ENCODE results near the gene PARVB. TPM values are rescaled to one million over a fixed set of nuclear protein-coding genes. Genes with fewer than 3 reads are reported as not detected.

The PARVB gene
- total RNA-seq, 2 donors from 2014 or later, result 7.3 to 9.2 TPM

- intact Hi-C loops (cut with DNase I), result no loop called here
- Histone ChIP-seq H3K9me3 (no peaks in the 10 kb centered on the region), H3K36me3 (replicated peaks in 1 of 2; ENCODE audit: insufficient read depth in 1 of 2, low read depth in 2 of 2) (no peaks in the 10 kb centered on the region), H3K27me3 (no peaks in the 10 kb centered on the region), H3K4me1 (no peaks in the 10 kb centered on the region), H3K4me3 (no peak overlapping the region), H3K27ac (no peak overlapping the region)
- no peak for TF ChIP-seq POLR2A (IDR thresholded peaks at IDR 0.05)
- TF ChIP-seq, protein P1, sequence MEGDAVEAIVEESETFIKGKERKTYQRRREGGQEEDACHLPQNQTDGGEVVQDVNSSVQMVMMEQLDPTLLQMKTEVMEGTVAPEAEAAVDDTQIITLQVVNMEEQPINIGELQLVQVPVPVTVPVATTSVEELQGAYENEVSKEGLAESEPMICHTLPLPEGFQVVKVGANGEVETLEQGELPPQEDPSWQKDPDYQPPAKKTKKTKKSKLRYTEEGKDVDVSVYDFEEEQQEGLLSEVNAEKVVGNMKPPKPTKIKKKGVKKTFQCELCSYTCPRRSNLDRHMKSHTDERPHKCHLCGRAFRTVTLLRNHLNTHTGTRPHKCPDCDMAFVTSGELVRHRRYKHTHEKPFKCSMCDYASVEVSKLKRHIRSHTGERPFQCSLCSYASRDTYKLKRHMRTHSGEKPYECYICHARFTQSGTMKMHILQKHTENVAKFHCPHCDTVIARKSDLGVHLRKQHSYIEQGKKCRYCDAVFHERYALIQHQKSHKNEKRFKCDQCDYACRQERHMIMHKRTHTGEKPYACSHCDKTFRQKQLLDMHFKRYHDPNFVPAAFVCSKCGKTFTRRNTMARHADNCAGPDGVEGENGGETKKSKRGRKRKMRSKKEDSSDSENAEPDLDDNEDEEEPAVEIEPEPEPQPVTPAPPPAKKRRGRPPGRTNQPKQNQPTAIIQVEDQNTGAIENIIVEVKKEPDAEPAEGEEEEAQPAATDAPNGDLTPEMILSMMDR (IDR thresholded peaks at IDR 0.05), result no peak
- WGBS, 2 donors, result 63 to 74% methylated on average over 10 of the region's 10 CpGs
- ATAC-seq, result no peak
- DNase-seq, result no peak
Observed at GRCh38 chr22:44153710-44154109, 129.6 kb downstream of the PARVB start.

DNA sequence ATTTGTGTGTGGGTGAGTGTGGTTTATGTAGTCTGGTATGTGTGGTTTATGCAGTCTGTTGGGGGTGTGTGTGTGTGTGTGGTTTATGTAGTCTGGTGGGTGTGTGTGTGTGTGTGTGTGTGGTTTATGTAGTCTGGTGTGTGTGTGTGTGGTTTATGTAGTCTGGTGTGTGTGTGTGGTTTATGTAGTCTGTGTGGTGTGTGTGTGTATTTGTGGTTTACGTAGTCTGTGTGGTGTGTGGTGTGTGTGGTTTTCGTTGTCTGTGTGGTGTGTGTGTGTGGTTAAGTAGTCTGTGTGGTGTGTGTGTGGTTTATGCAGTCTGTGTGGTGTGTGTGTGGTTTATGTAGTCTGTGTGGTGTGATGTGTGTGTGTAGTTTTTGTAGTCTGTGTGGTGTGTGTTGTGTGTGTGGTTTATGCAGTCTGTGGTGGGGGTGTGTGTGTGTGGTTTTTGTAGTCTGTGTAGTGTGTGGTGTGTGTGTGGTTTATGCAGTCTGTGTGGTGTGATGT is 130.4 kb downstream of the PARVB start:
- Histone ChIP-seq H3K4me1 (no peaks in the 10 kb centered on the region), H3K27ac (no peak overlapping the region), H3K9me3 (no peaks in the 10 kb centered on the region), H3K36me3 (replicated peaks in 1 of 2; ENCODE audit: insufficient read depth in 1 of 2, low read depth in 2 of 2) (no peaks in the 10 kb centered on the region), H3K4me3 (no peak overlapping the region), H3K27me3 (no peaks in the 10 kb centered on the region)
- TF ChIP-seq, protein P1 (IDR thresholded peaks at IDR 0.05), result no peak
- no peak for TF ChIP-seq POLR2A (IDR thresholded peaks at IDR 0.05)
- intact Hi-C loops (cut with DNase I), result no loop called here
- no peak for DNase-seq
- no peak for ATAC-seq
- whole genome bisulfite sequencing, 2 donors, result 52 to 55% methylated on average over 2 of the region's 2 CpGs

- 81 to 91% methylated on average over 14 of the region's 14 CpGs for WGBS, 2 donors
Observed at GRCh38 chr22:44155115-44155514, 131.0 kb downstream of the PARVB start.

DNA sequence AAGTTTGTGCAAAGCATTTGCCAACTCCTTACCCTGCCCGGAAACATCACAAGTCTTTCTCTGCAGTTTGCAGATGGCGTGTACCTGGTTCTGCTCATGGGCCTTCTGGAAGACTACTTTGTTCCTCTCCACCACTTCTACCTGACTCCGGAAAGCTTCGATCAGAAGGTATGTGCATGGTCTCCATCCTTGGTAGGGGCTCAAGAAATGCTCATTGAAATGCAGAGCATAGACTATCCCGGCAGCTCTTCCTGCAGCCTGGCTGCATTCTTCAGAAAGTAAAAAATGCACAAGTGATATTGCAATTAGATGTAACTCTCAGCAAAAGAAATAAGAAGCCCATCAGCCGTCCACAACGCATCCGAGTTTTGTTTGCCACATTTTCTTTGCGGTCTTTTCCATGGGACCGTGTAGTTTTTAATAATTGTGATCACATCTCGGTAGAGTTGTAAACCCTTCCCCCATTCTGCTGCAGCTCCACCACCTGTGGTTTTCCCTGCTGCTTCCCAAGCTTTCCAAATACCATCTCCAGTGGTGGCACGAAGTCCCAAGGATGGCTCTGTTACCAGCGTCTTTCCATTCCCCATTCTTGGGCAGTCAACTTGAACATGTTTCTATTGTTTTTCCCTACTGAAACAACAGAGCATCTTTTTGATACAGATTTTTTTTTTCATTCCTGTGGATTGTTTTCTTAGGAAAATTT is 134.0 kb downstream of the PARVB start:
- H3K27ac ChIP-seq, result no peak overlapping the region
- no peaks in the 10 kb centered on the region for H3K27me3 ChIP-seq
- H3K36me3 ChIP-seq (replicated peaks in 1 of 2; ENCODE audit: insufficient read depth in 1 of 2, low read depth in 2 of 2), result no peaks in the 10 kb centered on the region
- ATAC-seq (no peak), DNase-seq (no peak)
- no peaks in the 10 kb centered on the region for H3K4me1 ChIP-seq
- TF ChIP-seq, protein P1 (IDR thresholded peaks at IDR 0.05), result no peak
- no peak for TF ChIP-seq POLR2A (IDR thresholded peaks at IDR 0.05)
- intact Hi-C loops (cut with DNase I), result no loop called here
- no peaks in the 10 kb centered on the region for H3K9me3 ChIP-seq
- 84 to 86% methylated on average over 13 of the region's 13 CpGs for WGBS, 2 donors
- H3K4me3 ChIP-seq, result no peak overlapping the region

More at GRCh38 chr22:44155115-44155514, 131.0 kb downstream of the PARVB start:
- H3K4me3 ChIP-seq, result no peak overlapping the region
- no peaks in the 10 kb centered on the region for H3K9me3 ChIP-seq
- TF ChIP-seq, protein P1 (IDR thresholded peaks at IDR 0.05), result no peak
- no peak for TF ChIP-seq POLR2A (IDR thresholded peaks at IDR 0.05)
- intact Hi-C loops (cut with DNase I), result no loop called here
- DNase-seq, result no peak
- H3K4me1 ChIP-seq, result no peaks in the 10 kb centered on the region
- H3K36me3 ChIP-seq (replicated peaks in 1 of 2; ENCODE audit: insufficient read depth in 1 of 2, low read depth in 2 of 2), result no peaks in the 10 kb centered on the region
- no peaks in the 10 kb centered on the region for H3K27me3 ChIP-seq
- H3K27ac ChIP-seq, result no peak overlapping the region
- no peak for ATAC-seq

GRCh38 chr22:44158816-44159215 is 134.7 kb downstream of the PARVB start:
- Histone ChIP-seq H3K9me3 (no peaks in the 10 kb centered on the region), H3K4me1 (no peaks in the 10 kb centered on the region), H3K27me3 (no peaks in the 10 kb centered on the region), H3K4me3 (no peak overlapping the region), H3K27ac (no peak overlapping the region), H3K36me3 (replicated peaks in 1 of 2; ENCODE audit: insufficient read depth in 1 of 2, low read depth in 2 of 2) (no peaks in the 10 kb centered on the region)
- TF ChIP-seq, protein P1 (IDR thresholded peaks at IDR 0.05), result no peak
- no peak for TF ChIP-seq POLR2A (IDR thresholded peaks at IDR 0.05)
- no peak for ATAC-seq
- intact Hi-C loops (cut with DNase I), result no loop called here
- WGBS, 2 donors, result 72 to 78% methylated on average over 8 of the region's 8 CpGs
- DNase-seq, result no peak

All from body of pancreas (tissue), 4 donors.